Omental fat pad (tissue), 4 donors: Measurements from ENCODE around the gene GTF2H4. TPM values are rescaled to one million over a fixed set of nuclear protein-coding genes. Genes with fewer than 3 reads are reported as not detected.
"Not testable (repeated sequence)": the region's sequence is repeated elsewhere in the genome, so short reads cannot be mapped to it uniquely, and the experiment has no call there.

Experiments
- ATAC-seq: fragments of 150-250 bp; one replicate; pipeline ENCODE4 v1.9.1; 2016; ENCODE audit warnings: mild to moderate bottlenecking, moderate library complexity; ENCODE audit not compliant: low FRiP score
- DNase-seq: peaks from one replicate; pipeline ENCODE4 v3.0.0-alpha.2; 2019; ENCODE audit warnings: low spot score
- CTCF ChIP-seq, 3 donors: fragments of 450-650 bp; IDR thresholded peaks; one replicate each; pipeline ENCODE4 v1.5.1; 2016 to 2017; ENCODE audit warnings: antibody characterized with exemption in 3 of 3, mild to moderate bottlenecking in 3 of 3, moderate library complexity in 2 of 3
- total RNA-seq, 4 donors: library from RNA; depleted of rRNA; stranded (reverse); fragments of >200 nt; gene quantifications; one replicate each; pipeline ENCODE4 v1.1.0, GENCODE V29; 2016

The GTF2H4 gene
- total RNA-seq, 4 donors from 2014 or later = 10.3 to 22.2 (median 14.7) TPM

- no peak for TF ChIP-seq CTCF (IDR thresholded peaks at IDR 0.05)
- DNase-seq (no peak), ATAC-seq (no peak)
These were observed 10.1 kb upstream of the GTF2H4 start for GRCh38 chr6:30897882-30898281.

DNA sequence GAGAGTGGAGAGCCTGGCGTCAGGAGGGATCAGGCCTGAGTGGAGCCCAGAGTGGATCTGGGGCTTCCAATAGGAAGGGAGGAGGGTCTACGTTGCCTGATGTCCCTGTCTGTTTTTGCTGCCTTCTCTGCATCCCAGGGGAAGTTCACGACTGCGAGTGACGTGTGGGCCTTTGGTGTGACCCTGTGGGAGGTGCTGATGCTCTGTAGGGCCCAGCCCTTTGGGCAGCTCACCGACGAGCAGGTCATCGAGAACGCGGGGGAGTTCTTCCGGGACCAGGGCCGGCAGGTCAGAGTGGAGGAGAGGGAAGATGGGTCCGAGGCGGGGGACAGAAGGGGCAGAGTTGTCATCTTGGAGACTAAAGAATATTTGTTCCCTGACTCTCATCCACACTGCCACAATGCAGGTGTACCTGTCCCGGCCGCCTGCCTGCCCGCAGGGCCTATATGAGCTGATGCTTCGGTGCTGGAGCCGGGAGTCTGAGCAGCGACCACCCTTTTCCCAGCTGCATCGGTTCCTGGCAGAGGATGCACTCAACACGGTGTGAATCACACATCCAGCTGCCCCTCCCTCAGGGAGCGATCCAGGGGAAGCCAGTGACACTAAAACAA is 9.2 kb upstream of the GTF2H4 start:
- TF ChIP-seq CTCF (IDR thresholded peaks at IDR 0.05) = no peak
- no peak for DNase-seq
- ATAC-seq = no peak

GRCh38 chr6:30900863-30901417 is 7.1 kb upstream of the GTF2H4 start:
- DNase-seq (no peak), ATAC-seq (no peak)

DNA sequence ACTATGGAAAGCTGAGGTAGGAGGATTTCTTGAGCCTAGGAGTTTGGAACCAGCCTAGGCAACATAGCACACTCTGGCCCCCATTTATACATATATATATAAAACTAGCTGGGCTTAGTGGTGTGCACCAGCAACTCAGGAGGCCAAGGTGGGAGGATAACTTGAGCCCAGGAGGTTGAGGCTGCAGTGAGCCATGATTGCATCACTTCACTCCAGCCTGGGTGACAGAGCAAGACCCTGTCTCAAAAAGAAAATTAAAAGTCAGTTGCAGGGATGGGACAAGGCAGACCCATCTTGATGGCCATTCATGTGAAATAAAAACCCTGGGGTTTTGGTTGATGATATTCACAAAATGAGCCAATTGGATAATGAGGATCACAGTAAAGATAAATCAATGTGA is 6.6 kb upstream of the GTF2H4 start:
- DNase-seq (no peak), ATAC-seq (no peak)
- TF ChIP-seq CTCF (IDR thresholded peaks at IDR 0.05) = no peak

More at GRCh38 chr6:30900863-30901417, 7.1 kb upstream of the GTF2H4 start:
- no peak for TF ChIP-seq CTCF (IDR thresholded peaks at IDR 0.05)

GRCh38 chr6:30902196-30902595 is 5.8 kb upstream of the GTF2H4 start:
- DNase-seq, ATAC-seq: not testable (repeated sequence)

GRCh38 chr6:30902709-30903108 is 5.3 kb upstream of the GTF2H4 start:
- ATAC-seq (no peak), DNase-seq (no peak)
- TF ChIP-seq CTCF (IDR thresholded peaks at IDR 0.05) = no peak

DNA sequence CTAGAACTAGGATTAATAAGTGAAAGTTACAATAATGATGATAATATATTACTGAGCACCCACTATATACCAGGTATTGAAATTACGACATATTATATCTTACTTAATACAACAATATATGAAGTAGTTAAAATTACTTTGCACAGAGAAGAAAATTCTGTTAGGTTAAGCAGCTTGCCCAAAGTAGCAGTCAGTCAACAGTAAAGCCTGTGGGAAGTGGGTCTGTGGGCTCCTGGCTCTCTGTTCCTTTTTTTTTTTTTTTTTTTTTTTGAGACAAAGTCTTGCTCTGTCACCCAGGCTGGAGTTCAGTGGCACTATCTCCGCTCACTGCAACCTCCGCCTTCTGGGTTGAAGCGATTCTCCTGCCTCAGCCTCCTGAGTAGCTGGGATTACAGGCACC is 4.8 kb upstream of the GTF2H4 start:
- DNase-seq = no peak
- TF ChIP-seq CTCF (IDR thresholded peaks at IDR 0.05) = no peak
- ATAC-seq = no peak

DNA sequence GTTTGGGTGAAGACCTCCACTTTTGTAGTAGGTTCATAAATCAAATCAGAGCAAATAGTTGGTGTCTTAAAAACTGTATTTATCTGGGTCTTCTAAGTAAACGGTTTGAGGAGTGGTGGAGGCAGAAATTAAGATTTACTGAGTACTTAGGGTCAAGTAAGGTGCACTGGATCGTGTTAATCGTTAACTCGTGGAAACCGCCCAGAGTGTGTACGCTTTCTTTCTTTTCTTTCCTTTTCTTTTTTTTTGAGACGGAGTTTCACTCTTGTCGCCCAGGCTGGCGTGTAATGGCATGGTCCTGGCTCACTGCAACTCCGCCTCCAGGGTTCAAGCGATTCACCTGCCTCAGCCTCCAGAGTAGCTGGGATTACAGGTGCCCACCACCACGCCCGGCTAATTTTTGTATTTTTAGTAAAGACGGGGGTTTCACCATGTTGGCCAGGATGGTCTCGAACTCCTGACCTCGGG is 683 bp upstream of the GTF2H4 start:
- not testable (repeated sequence) for ATAC-seq, DNase-seq
